ENCODE results near the gene NCOR1. TPM values are rescaled to one million over a fixed set of nuclear protein-coding genes. Genes with fewer than 3 reads are reported as not detected.

Gene NCOR1
- total RNA-seq, 1 experiment from 2014 or later, result 124 TPM

DNA sequence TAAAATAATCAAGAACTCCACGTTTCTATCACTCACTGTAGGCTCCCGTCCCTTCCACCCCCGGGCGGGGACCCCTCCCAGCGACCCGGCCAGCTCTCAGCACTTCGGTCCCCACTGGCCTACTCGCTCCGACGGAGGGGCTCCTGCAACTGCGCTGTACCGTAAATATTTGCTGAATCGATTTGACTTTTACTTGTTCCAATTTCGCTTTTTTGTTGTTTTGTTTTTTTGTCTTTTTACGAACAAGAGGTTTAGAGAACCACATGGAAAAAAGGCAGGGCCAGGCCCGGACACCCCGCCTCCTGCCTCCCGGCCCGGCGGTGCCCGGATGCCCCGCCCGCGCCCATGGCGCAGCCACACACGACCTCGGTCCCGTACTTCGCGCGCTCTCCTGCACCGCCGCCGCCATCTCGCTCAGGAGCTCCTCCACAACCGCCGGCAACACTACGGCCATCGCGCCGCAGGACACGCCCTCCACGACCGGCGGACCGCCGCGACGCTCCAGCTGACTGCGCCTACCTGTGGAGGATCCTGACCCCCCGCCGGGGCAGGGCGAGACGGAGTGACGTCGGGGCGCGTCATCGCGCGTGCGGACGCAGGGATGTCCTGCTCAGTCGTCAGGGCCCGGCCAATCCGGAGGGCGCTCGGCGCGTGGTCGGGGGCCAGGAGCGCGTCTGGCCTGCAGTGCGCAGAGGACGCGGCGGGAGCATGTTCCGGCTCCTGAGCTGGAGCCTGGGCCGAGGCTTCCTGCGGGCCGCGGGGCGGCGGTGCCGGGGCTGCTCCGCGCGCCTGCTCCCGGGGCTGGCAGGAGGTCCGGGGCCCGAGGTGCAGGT lies 216.0 kb downstream of the NCOR1 start, which contains the start of the genes TTC19 and ZSWIM7 (continued):
- TF ChIP-seq, protein P1, sequence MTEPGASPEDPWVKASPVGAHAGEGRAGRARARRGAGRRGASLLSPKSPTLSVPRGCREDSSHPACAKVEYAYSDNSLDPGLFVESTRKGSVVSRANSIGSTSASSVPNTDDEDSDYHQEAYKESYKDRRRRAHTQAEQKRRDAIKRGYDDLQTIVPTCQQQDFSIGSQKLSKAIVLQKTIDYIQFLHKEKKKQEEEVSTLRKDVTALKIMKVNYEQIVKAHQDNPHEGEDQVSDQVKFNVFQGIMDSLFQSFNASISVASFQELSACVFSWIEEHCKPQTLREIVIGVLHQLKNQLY (CRISPR knock-in tag; IDR thresholded peaks at IDR 0.05), result 0 out of 2 replicates have a peak, but pooled peaks have one; percentile 82
- TF ChIP-seq, protein P2, sequence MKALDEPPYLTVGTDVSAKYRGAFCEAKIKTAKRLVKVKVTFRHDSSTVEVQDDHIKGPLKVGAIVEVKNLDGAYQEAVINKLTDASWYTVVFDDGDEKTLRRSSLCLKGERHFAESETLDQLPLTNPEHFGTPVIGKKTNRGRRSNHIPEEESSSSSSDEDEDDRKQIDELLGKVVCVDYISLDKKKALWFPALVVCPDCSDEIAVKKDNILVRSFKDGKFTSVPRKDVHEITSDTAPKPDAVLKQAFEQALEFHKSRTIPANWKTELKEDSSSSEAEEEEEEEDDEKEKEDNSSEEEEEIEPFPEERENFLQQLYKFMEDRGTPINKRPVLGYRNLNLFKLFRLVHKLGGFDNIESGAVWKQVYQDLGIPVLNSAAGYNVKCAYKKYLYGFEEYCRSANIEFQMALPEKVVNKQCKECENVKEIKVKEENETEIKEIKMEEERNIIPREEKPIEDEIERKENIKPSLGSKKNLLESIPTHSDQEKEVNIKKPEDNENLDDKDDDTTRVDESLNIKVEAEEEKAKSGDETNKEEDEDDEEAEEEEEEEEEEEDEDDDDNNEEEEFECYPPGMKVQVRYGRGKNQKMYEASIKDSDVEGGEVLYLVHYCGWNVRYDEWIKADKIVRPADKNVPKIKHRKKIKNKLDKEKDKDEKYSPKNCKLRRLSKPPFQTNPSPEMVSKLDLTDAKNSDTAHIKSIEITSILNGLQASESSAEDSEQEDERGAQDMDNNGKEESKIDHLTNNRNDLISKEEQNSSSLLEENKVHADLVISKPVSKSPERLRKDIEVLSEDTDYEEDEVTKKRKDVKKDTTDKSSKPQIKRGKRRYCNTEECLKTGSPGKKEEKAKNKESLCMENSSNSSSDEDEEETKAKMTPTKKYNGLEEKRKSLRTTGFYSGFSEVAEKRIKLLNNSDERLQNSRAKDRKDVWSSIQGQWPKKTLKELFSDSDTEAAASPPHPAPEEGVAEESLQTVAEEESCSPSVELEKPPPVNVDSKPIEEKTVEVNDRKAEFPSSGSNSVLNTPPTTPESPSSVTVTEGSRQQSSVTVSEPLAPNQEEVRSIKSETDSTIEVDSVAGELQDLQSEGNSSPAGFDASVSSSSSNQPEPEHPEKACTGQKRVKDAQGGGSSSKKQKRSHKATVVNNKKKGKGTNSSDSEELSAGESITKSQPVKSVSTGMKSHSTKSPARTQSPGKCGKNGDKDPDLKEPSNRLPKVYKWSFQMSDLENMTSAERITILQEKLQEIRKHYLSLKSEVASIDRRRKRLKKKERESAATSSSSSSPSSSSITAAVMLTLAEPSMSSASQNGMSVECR (CRISPR knock-in tag; IDR thresholded peaks at IDR 0.05; ENCODE audit: borderline replicate concordance), result peak; percentile 95
- TF ChIP-seq ATF1 (CRISPR knock-in tag; IDR thresholded peaks at IDR 0.05), result peak; percentile 69; the same call in 1 of the 2 replicates
- no peak for TF ChIP-seq NR3C1 (CRISPR knock-in tag; conservative IDR thresholded peaks at IDR 0.05; ENCODE audit: low read depth)
- TF ChIP-seq TEAD4 (CRISPR knock-in tag; IDR thresholded peaks at IDR 0.05), result no peak; the same call in 1 of the 2 replicates
- TF ChIP-seq, protein P3, sequence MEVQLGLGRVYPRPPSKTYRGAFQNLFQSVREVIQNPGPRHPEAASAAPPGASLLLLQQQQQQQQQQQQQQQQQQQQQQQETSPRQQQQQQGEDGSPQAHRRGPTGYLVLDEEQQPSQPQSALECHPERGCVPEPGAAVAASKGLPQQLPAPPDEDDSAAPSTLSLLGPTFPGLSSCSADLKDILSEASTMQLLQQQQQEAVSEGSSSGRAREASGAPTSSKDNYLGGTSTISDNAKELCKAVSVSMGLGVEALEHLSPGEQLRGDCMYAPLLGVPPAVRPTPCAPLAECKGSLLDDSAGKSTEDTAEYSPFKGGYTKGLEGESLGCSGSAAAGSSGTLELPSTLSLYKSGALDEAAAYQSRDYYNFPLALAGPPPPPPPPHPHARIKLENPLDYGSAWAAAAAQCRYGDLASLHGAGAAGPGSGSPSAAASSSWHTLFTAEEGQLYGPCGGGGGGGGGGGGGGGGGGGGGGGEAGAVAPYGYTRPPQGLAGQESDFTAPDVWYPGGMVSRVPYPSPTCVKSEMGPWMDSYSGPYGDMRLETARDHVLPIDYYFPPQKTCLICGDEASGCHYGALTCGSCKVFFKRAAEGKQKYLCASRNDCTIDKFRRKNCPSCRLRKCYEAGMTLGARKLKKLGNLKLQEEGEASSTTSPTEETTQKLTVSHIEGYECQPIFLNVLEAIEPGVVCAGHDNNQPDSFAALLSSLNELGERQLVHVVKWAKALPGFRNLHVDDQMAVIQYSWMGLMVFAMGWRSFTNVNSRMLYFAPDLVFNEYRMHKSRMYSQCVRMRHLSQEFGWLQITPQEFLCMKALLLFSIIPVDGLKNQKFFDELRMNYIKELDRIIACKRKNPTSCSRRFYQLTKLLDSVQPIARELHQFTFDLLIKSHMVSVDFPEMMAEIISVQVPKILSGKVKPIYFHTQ (CRISPR knock-in tag; IDR thresholded peaks at IDR 0.05), result no peak
- TF ChIP-seq, protein P4, sequence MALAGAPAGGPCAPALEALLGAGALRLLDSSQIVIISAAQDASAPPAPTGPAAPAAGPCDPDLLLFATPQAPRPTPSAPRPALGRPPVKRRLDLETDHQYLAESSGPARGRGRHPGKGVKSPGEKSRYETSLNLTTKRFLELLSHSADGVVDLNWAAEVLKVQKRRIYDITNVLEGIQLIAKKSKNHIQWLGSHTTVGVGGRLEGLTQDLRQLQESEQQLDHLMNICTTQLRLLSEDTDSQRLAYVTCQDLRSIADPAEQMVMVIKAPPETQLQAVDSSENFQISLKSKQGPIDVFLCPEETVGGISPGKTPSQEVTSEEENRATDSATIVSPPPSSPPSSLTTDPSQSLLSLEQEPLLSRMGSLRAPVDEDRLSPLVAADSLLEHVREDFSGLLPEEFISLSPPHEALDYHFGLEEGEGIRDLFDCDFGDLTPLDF (CRISPR knock-in tag; IDR thresholded peaks at IDR 0.05), result peak; percentile 71; the same call in 1 of the 2 replicates
- peak; percentile 97 for TF ChIP-seq FOXP1 (CRISPR knock-in tag; IDR thresholded peaks at IDR 0.05; ENCODE audit: borderline replicate concordance)
- no peak for TF ChIP-seq OVOL2 (CRISPR knock-in tag; IDR thresholded peaks at IDR 0.05; ENCODE audit: borderline replicate concordance)
- no peak for TF ChIP-seq ZNF219 (CRISPR knock-in tag; IDR thresholded peaks at IDR 0.05; ENCODE audit: borderline replicate concordance)
- 0 out of 2 replicates have a peak, but pooled peaks have one; percentile 79 for TF ChIP-seq SMAD3 (CRISPR knock-in tag; IDR thresholded peaks at IDR 0.05; ENCODE audit: borderline replicate concordance)
- 0 out of 2 replicates have a peak, but pooled peaks have one; percentile 19 for TF ChIP-seq ZNF263 (CRISPR knock-in tag; IDR thresholded peaks at IDR 0.05; ENCODE audit: low read depth)
- TF ChIP-seq FOXK1 (CRISPR knock-in tag; IDR thresholded peaks at IDR 0.05), result peak; percentile 98
- TF ChIP-seq SP1 (CRISPR knock-in tag; conservative IDR thresholded peaks at IDR 0.05), result peak; percentile 96
- peak; percentile 87 for TF ChIP-seq CBFB (CRISPR knock-in tag; IDR thresholded peaks at IDR 0.05; ENCODE audit: low read depth)
- TF ChIP-seq, protein P5, sequence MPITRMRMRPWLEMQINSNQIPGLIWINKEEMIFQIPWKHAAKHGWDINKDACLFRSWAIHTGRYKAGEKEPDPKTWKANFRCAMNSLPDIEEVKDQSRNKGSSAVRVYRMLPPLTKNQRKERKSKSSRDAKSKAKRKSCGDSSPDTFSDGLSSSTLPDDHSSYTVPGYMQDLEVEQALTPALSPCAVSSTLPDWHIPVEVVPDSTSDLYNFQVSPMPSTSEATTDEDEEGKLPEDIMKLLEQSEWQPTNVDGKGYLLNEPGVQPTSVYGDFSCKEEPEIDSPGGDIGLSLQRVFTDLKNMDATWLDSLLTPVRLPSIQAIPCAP (CRISPR knock-in tag; IDR thresholded peaks at IDR 0.05), result peak; percentile 85; the same call in 1 of the 2 replicates
- no peak for TF ChIP-seq ZNF416 (CRISPR knock-in tag; IDR thresholded peaks at IDR 0.05)
- peak; percentile 97 for TF ChIP-seq ETV6 (CRISPR knock-in tag; IDR thresholded peaks at IDR 0.05)
- TF ChIP-seq MYBL2 (CRISPR knock-in tag; IDR thresholded peaks at IDR 0.05), result peak; percentile 94; the same call in 1 of the 2 replicates
- no peak for TF ChIP-seq SMAD4 (CRISPR knock-in tag; IDR thresholded peaks at IDR 0.05)
- TF ChIP-seq HMGA2 (CRISPR knock-in tag; IDR thresholded peaks at IDR 0.05), result no peak
- peak; percentile 96 for TF ChIP-seq CREM (CRISPR knock-in tag; IDR thresholded peaks at IDR 0.05)
- TF ChIP-seq ESRRA (CRISPR knock-in tag; IDR thresholded peaks at IDR 0.05; ENCODE audit: borderline replicate concordance), result peak; percentile 77
- TF ChIP-seq, protein P6, sequence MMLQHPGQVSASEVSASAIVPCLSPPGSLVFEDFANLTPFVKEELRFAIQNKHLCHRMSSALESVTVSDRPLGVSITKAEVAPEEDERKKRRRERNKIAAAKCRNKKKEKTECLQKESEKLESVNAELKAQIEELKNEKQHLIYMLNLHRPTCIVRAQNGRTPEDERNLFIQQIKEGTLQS (CRISPR knock-in tag; conservative IDR thresholded peaks at IDR 0.05), result no peak
- TF ChIP-seq EMX1 (CRISPR knock-in tag; IDR thresholded peaks at IDR 0.05), result no peak

Measured in WTC11 (cell line).